Forelimb muscle (tissue), 1 donor: ENCODE results near the gene FMO3. TPM values are rescaled to one million over a fixed set of nuclear protein-coding genes. Genes with fewer than 3 reads are reported as not detected.

ENCODE experiments used
- DNase-seq: peaks from one replicate; pipeline ENCODE4 v3.0.0-alpha.2; 2013; ENCODE audit warnings: low read depth
- polyA plus RNA-seq: library from polyadenylated mRNA; unstranded; fragments of 120-200 nt; gene quantifications from one replicate; pipeline ENCODE4 v1.2.1, GENCODE V29; 2013; ENCODE audit not compliant: insufficient read length

The FMO3 gene
- polyA plus RNA-seq, 1 donor, result 0.19 TPM

GRCh38 chr1:171159148-171159547 lies 68.4 kb downstream of the FMO3 start:
- no peak for DNase-seq

GRCh38 chr1:171160211-171160610 lies 69.5 kb downstream of the FMO3 start:
- DNase-seq, result no peak

GRCh38 chr1:171160639-171161354 lies 70.1 kb downstream of the FMO3 start:
- DNase-seq, result no peak

- no peak for DNase-seq
Observed at GRCh38 chr1:171161431-171161830, 70.7 kb downstream of the FMO3 start.

GRCh38 chr1:171166361-171166760 lies 75.7 kb downstream of the FMO3 start:
- DNase-seq, result no peak

Other genes starting within 250 kb of the FMO3 start
- gene MROH9, start 155.4 kb upstream of the FMO3 start, polyA plus RNA-seq, result not detected
- 1.2 TPM for gene FMO2, start 94.4 kb downstream of the FMO3 start, polyA plus RNA-seq
- 3.8 TPM for gene FMO1, start 157.6 kb downstream of the FMO3 start, polyA plus RNA-seq
- gene FMO4, start 223.3 kb downstream of the FMO3 start, polyA plus RNA-seq, result 4.0 TPM